PC-3 (cell line): ENCODE data around the gene CA4. TPM values are rescaled to one million over a fixed set of nuclear protein-coding genes. Genes with fewer than 3 reads are reported as not detected.

Experiments
- ATAC-seq: fragments of 200-7000 bp; cut with Tn5 transposase; 2 replicates; pipeline ENCODE4 v1.9.1; 2020; ENCODE audit warnings: mild to moderate bottlenecking, moderate library complexity
- BruUV-seq: library from RNA; stranded (reverse); fragments of 400-500 nt; replicated peaks from 2 replicates; lab custom pipeline; 2021; lab: Mats Ljungman, UMichigan
- CTCF ChIA-PET: fragments of 300-600 bp; sonication (Branson Sonifier 250); formaldehyde crosslinking; loops from one replicate; lab custom pipeline; 2022; ENCODE audit warnings: antibody characterized with exemption; lab: Charles Lee
- POLR2A ChIA-PET: fragments of 300-600 bp; sonication (Branson Sonifier 250); formaldehyde crosslinking; loops from one replicate; lab custom pipeline; 2022; ENCODE audit warnings: antibody characterized with exemption; ENCODE audit not compliant: unreplicated experiment; lab: Charles Lee
- DNase-seq: peaks from one replicate; pipeline ENCODE4 v3.0.0-alpha.2; 2015
- H2AFZ ChIP-seq: fragments of 300-600 bp; sonication (generic); 2 replicates; pipeline ENCODE4 v1.6.0; 2016; ENCODE audit warnings: antibody characterized with exemption, low read length
- H3F3A ChIP-seq: fragments of 300-600 bp; sonication (generic); one replicate; pipeline ENCODE4 v1.6.0; 2017; ENCODE audit warnings: antibody characterized with exemption, low read length, control low read depth, mild to moderate bottlenecking; ENCODE audit not compliant: unreplicated experiment
- H3K27ac ChIP-seq: fragments of 300-600 bp; sonication (generic); 2 replicates; pipeline ENCODE4 v1.5.1; 2016; ENCODE audit warnings: mild to moderate bottlenecking, low read length
- H3K27me3 ChIP-seq: fragments of 300-600 bp; sonication (generic); 2 replicates; pipeline ENCODE4 v1.6.1; 2016; ENCODE audit warnings: low read length, mixed read lengths
- H3K36me3 ChIP-seq: fragments of 300-600 bp; sonication (generic); 2 replicates; pipeline ENCODE4 v1.6.1; 2016; ENCODE audit warnings: low read depth, mixed run types, low read length, mixed read lengths
- H3K4me1 ChIP-seq: fragments of 300-600 bp; sonication (generic); 2 replicates; pipeline ENCODE4 v1.5.1; 2016; ENCODE audit warnings: low read length; ENCODE audit not compliant: insufficient read depth
- H3K4me2 ChIP-seq: fragments of 300-600 bp; sonication (generic); 2 replicates; pipeline ENCODE4 v1.6.0; 2016; ENCODE audit warnings: low read length
- H3K4me3 ChIP-seq: fragments of 300-600 bp; sonication (generic); 2 replicates; pipeline ENCODE4 v1.5.1; 2016; ENCODE audit warnings: mild to moderate bottlenecking, low read length, mixed read lengths
- H3K79me2 ChIP-seq: fragments of 300-600 bp; sonication (generic); 2 replicates; pipeline ENCODE4 v1.6.1; 2017; ENCODE audit warnings: low read length, mixed read lengths
- H3K9ac ChIP-seq: fragments of 300-600 bp; sonication (generic); 2 replicates; pipeline ENCODE4 v1.6.0; 2016; ENCODE audit warnings: mild to moderate bottlenecking, low read length
- H3K9me2 ChIP-seq: fragments of 300-600 bp; sonication (generic); replicated peaks from 2 replicates; pipeline ENCODE4 v1.6.1; 2016; ENCODE audit warnings: mixed run types, low read length, mixed read lengths
- H3K9me3 ChIP-seq: fragments of 300-600 bp; sonication (generic); 2 replicates; pipeline ENCODE4 v1.6.1; 2016; ENCODE audit warnings: low read length, mixed read lengths
- H4K20me1 ChIP-seq: fragments of 300-600 bp; sonication (generic); 2 replicates; pipeline ENCODE4 v1.6.1; 2016; ENCODE audit warnings: low read length, mixed read lengths
- CTCF ChIP-seq: fragments of 300-600 bp; sonication (generic); conservative IDR thresholded peaks from 2 replicates; pipeline ENCODE4 v1.5.1; 2017; ENCODE audit warnings: antibody characterized with exemption, low read depth, mild to moderate bottlenecking, low read length
- EZH2 ChIP-seq: fragments of 300-600 bp; sonication (generic); IDR thresholded peaks from one replicate; pipeline ENCODE4 v1.6.1; 2017; ENCODE audit warnings: antibody characterized with exemption, mild to moderate bottlenecking, low read length; ENCODE audit not compliant: unreplicated experiment
- EZH2phosphoT487 ChIP-seq: fragments of 300-600 bp; sonication (generic); IDR thresholded peaks from 2 replicates; pipeline ENCODE4 v1.6.1; 2018; ENCODE audit warnings: mild to moderate bottlenecking, antibody characterized with exemption, low read length, borderline replicate concordance
- intact Hi-C: fragments of 100-400 bp; cut with micrococcal nuclease; formaldehyde crosslinking; loops from 2 replicates; pipeline ENCODE4 v1.9.0; 2023
- total RNA-seq: library from RNA; depleted of rRNA; stranded (reverse); fragments of >200 nt; gene quantifications from 2 replicates; pipeline ENCODE4 v1.2.3, GENCODE V29; 2014

CA4 gene
- total RNA-seq, 1 experiment from 2014 or later: not detected

- Histone ChIP-seq H3K36me3 (no peaks in the 10 kb centered on the region), H3K4me2 (no peak overlapping the region), H2AFZ (no peak overlapping the region), H3K79me2 (no peaks in the 10 kb centered on the region), H3K9ac (no peak overlapping the region), H3K9me3 (no peaks in the 10 kb centered on the region), H3K9me2 (no peaks in the 10 kb centered on the region), H3K27me3 (no peaks in the 10 kb centered on the region), H3K4me1 (peaks cover 12% of the 10 kb centered on the region; the same call in 1 of the 2 replicates), H3K4me3 (no peak overlapping the region), H4K20me1 (no peaks in the 10 kb centered on the region), H3F3A (no peaks in the 10 kb centered on the region), H3K27ac (no peak overlapping the region)
- intact Hi-C loops: no loop called here
- BruUV-seq: no TSS peak
- no peak for ATAC-seq
- DNase-seq: no peak
- ChIA-PET POLR2A (no interaction called here), CTCF (no interaction called here)
- TF ChIP-seq CTCF: no peak
- TF ChIP-seq EZH2phosphoT487: no peak
- no peak for TF ChIP-seq EZH2
Measured at GRCh38 chr17:60165223-60165622, 15.4 kb downstream of the CA4 start.

- ATAC-seq (no peak), DNase-seq (no peak)
- no peak overlapping the region for H2AFZ ChIP-seq
- POLR2A ChIA-PET: no interaction called here
- no peak for TF ChIP-seq EZH2phosphoT487
- no peak for TF ChIP-seq CTCF
- TF ChIP-seq EZH2: no peak
- no peaks in the 10 kb centered on the region for H3K9me2 ChIP-seq
- H3F3A ChIP-seq: no peaks in the 10 kb centered on the region
- no peaks in the 10 kb centered on the region for H3K36me3 ChIP-seq
- CTCF ChIA-PET: no interaction called here
- no peaks in the 10 kb centered on the region for H3K27me3 ChIP-seq
- no peak overlapping the region for H3K9ac ChIP-seq
- no peak overlapping the region for H3K27ac ChIP-seq
- intact Hi-C loops: no loop called here
- no peaks in the 10 kb centered on the region for H4K20me1 ChIP-seq
- H3K4me2 ChIP-seq: no peak overlapping the region
- H3K4me3 ChIP-seq: no peak overlapping the region
- H3K9me3 ChIP-seq: no peaks in the 10 kb centered on the region
- BruUV-seq: no TSS peak
- no peaks in the 10 kb centered on the region for H3K79me2 ChIP-seq
- H3K4me1 ChIP-seq: peaks cover 12% of the 10 kb centered on the region; the same call in 1 of the 2 replicates
Measured at GRCh38 chr17:60165971-60166370, 16.2 kb downstream of the CA4 start.

GRCh38 chr17:60167065-60167741 is 17.4 kb downstream of the CA4 start:
- TF ChIP-seq CTCF (no peak), EZH2phosphoT487 (no peak), EZH2 (no peak)
- Histone ChIP-seq H3K79me2 (no peaks in the 10 kb centered on the region), H3K9me2 (no peaks in the 10 kb centered on the region), H3F3A (no peaks in the 10 kb centered on the region), H3K4me3 (no peak overlapping the region), H2AFZ (no peak overlapping the region), H3K4me1 (peaks cover 12% of the 10 kb centered on the region; the same call in 1 of the 2 replicates), H3K4me2 (no peak overlapping the region), H3K36me3 (no peaks in the 10 kb centered on the region), H4K20me1 (no peaks in the 10 kb centered on the region), H3K27ac (no peak overlapping the region), H3K9ac (no peak overlapping the region), H3K27me3 (no peaks in the 10 kb centered on the region), H3K9me3 (no peaks in the 10 kb centered on the region)
- ATAC-seq (peak; percentile 39), DNase-seq (peak; percentile 57)
- intact Hi-C loops: no loop called here
- no TSS peak for BruUV-seq
- ChIA-PET CTCF (no interaction called here), POLR2A (no interaction called here)
